Stomach (tissue), 9 donors: ENCODE measurements around the gene ZNF57. TPM values are rescaled to one million over a fixed set of nuclear protein-coding genes. Genes with fewer than 3 reads are reported as not detected.
"Not testable (repeated sequence)": the region's sequence is repeated elsewhere in the genome, so short reads cannot be mapped to it uniquely, and the experiment has no call there.

Experiments used
- DNase-seq, 2 donors: peaks; one replicate each; pipeline versions ENCODE4 v3.0.0 to v3.0.0-alpha.2; 2013 to 2019
- H3K27ac ChIP-seq, 5 donors: fragments of 200-600 bp in 4 of 5; sonication (generic) in 4 of 5; one replicate each; pipeline ENCODE4 v1.5.1; 2013 to 2019; ENCODE audit warnings: mild to moderate bottlenecking in 1 of 5, moderate library complexity in 1 of 5
- H3K27me3 ChIP-seq, 3 donors: fragments of 200-600 bp; sonication (generic); one replicate each; pipeline ENCODE4 v1.5.1; 2017 to 2019; ENCODE audit warnings: mixed run types in 1 of 3
- H3K36me3 ChIP-seq, 4 donors: fragments of 200-600 bp; sonication (generic); 1 replicate in 3 of 4; 2 replicates in 1 of 4; pipeline ENCODE4 v1.5.1; 2016 to 2019
- H3K4me1 ChIP-seq, 4 donors: fragments of 200-600 bp; sonication (generic); one replicate each; pipeline ENCODE4 v1.5.1; 2016 to 2019
- H3K4me3 ChIP-seq, 4 donors: fragments of 200-600 bp; sonication (generic) in 3 of 4; one replicate each; pipeline ENCODE4 v1.5.1; 2016 to 2019; ENCODE audit warnings: mild to moderate bottlenecking in 1 of 4
- H3K9me3 ChIP-seq, 4 donors: fragments of 200-600 bp; sonication (generic); one replicate each; pipeline ENCODE4 v1.5.1; 2016 to 2019
- CTCF ChIP-seq, 7 experiments: fragments of 450-650 bp in 4 of 7; fragments of 200-600 bp in 3 of 7; sonication (generic) in 3 of 7; IDR thresholded peaks; one replicate each; pipeline ENCODE4 v1.5.1; 2016 to 2019; ENCODE audit warnings: antibody characterized with exemption in 7 of 7, control low read depth in 2 of 7, mild to moderate bottlenecking in 1 of 7
- EP300 ChIP-seq: sonication (generic); formaldehyde crosslinking; IDR thresholded peaks from one replicate; pipeline ENCODE4 v1.6.1; 2017; ENCODE audit warnings: antibody characterized with exemption
- POLR2A ChIP-seq, 4 donors: fragments of 450-650 bp; IDR thresholded peaks; one replicate each; pipeline ENCODE4 v1.6.1; 2016; ENCODE audit warnings: antibody characterized with exemption in 4 of 4, control low read depth in 2 of 4, mild to moderate bottlenecking in 1 of 4, moderate library complexity in 1 of 4
- POLR2AphosphoS5 ChIP-seq, 3 donors: sonication (generic); formaldehyde crosslinking; IDR thresholded peaks; one replicate each; pipeline ENCODE4 v1.6.1; 2016; ENCODE audit warnings: antibody characterized with exemption in 3 of 3
- WGBS, 5 donors: extraction: QIAGEN DNeasy Blood & Tissue Kit in 3 of 5; methylation state at CpG; one replicate each; pipeline versions ENCODE4 v1.1.5 to v1.1.7; 2013 to 2018; 5-methylcytosine and 5-hydroxymethylcytosine counted together
- intact Hi-C: fragments of 100-400 bp; cut with DNase I; formaldehyde crosslinking; loops from one replicate; pipeline ENCODE4 v1.15.1; 2023; ENCODE audit warnings: low total_unique reads
- polyA plus RNA-seq, 3 donors: library from polyadenylated mRNA; stranded (reverse); fragments of 200-250 nt; gene quantifications; one replicate each; pipeline ENCODE4 v1.2.3, GENCODE V29; 2013
- total RNA-seq, 5 donors: library from RNA; depleted of rRNA; stranded (reverse); fragments of >200 nt; gene quantifications; one replicate each; pipeline versions ENCODE4 v1.1.0 to v1.2.3, GENCODE V29; 2014 to 2016
- donor health status: healthy with polysubstance abuse.
- donor health status: Bipolar disorder and iron deficiency.
- donor health status: healthy.

The ZNF57 gene
- total and polyA plus RNA-seq, 8 donors: 0.89 to 42.0 (median 13.4) TPM

- no peaks in the 10 kb centered on the region for H3K36me3 ChIP-seq
- TF ChIP-seq EP300 (no peak), POLR2A (IDR thresholded peaks at IDR 0.05) (no peak), POLR2AphosphoS5 (IDR thresholded peaks at IDR 0.05) (no peak), CTCF (IDR thresholded peaks at IDR 0.05) (no peak)
- H3K27me3 ChIP-seq: no peaks in the 10 kb centered on the region
- no peak for DNase-seq
- no peak overlapping the region for H3K4me3 ChIP-seq
- H3K4me1 ChIP-seq: peaks cover 5 to 24% (median 15%) of the 10 kb centered on the region in 4 donors
- WGBS, 5 donors: 75 to 93% (median 85%) methylated on average over 5 of the region's 5 CpGs
- intact Hi-C loops: loop anchor here (5.0 kb wide), 1 partner anchor 215 kb away; no protein-coding TSS in a partner anchor
- no peak overlapping the region for H3K27ac ChIP-seq
- no peaks in the 10 kb centered on the region for H3K9me3 ChIP-seq
Observed at GRCh38 chr19:2957160-2957559, 56.4 kb downstream of the ZNF57 start.

- Histone ChIP-seq H3K4me3 (no peak overlapping the region), H3K27me3 (no peaks in the 10 kb centered on the region), H3K9me3 (no peaks in the 10 kb centered on the region), H3K36me3 (no peaks in the 10 kb centered on the region), H3K27ac (no peak overlapping the region), H3K4me1 (peaks cover 0 to 10% (median 4%) of the 10 kb centered on the region in 4 donors)
- TF ChIP-seq POLR2AphosphoS5 (IDR thresholded peaks at IDR 0.05): no peak
- intact Hi-C loops: loop anchor here (5.0 kb wide), 1 partner anchor 147 kb away; no protein-coding TSS in a partner anchor
- DNase-seq: no peak
- 83 to 92% (median 84%) methylated on average over 12 of the region's 12 CpGs for WGBS, 5 donors
Observed at GRCh38 chr19:2960120-2960519, 59.4 kb downstream of the ZNF57 start.

GRCh38 chr19:2962018-2962670, 61.4 kb downstream of the ZNF57 start:
- intact Hi-C loops: loop anchor here (5.0 kb wide), 1 partner anchor 145 kb away; no protein-coding TSS in a partner anchor
- no peaks in the 10 kb centered on the region for H3K9me3 ChIP-seq
- H3K27ac ChIP-seq: no peak overlapping the region
- H3K27me3 ChIP-seq: no peaks in the 10 kb centered on the region
- H3K4me3 ChIP-seq: peak overlapping the region in 1 of 4 donors; percentile 15
- H3K36me3 ChIP-seq: no peaks in the 10 kb centered on the region
- DNase-seq: peak; percentile 49 to 91
- H3K4me1 ChIP-seq: peaks cover 0 to 10% (median 4%) of the 10 kb centered on the region in 4 donors
- 35 to 42% (median 38%) methylated on average over 16 to 17 of the region's 17 CpGs for WGBS, 5 donors
- TF ChIP-seq POLR2A (IDR thresholded peaks at IDR 0.05) (no peak), EP300 (no peak), POLR2AphosphoS5 (IDR thresholded peaks at IDR 0.05) (peak in 2 of 3 donors; percentile 30 to 48), CTCF (IDR thresholded peaks at IDR 0.05) (peak in 5 of 7 experiments; percentile 48 to 95 (median 80))

GRCh38 chr19:2963122-2963521, 62.4 kb downstream of the ZNF57 start:
- intact Hi-C loops: loop anchor here (5.0 kb wide), 1 partner anchor 144 kb away; no protein-coding TSS in a partner anchor
- H3K27ac ChIP-seq: no peak overlapping the region
- no peaks in the 10 kb centered on the region for H3K27me3 ChIP-seq
- H3K4me3 ChIP-seq: no peak overlapping the region
- TF ChIP-seq CTCF (IDR thresholded peaks at IDR 0.05) (no peak), POLR2AphosphoS5 (IDR thresholded peaks at IDR 0.05) (no peak), EP300 (no peak), POLR2A (IDR thresholded peaks at IDR 0.05) (no peak)
- DNase-seq: no peak
- H3K4me1 ChIP-seq: peaks cover 0 to 10% (median 4%) of the 10 kb centered on the region in 4 donors
- WGBS, 5 donors: 84 to 93% (median 90%) methylated on average over 5 of the region's 5 CpGs
- H3K9me3 ChIP-seq: no peaks in the 10 kb centered on the region
- H3K36me3 ChIP-seq: no peaks in the 10 kb centered on the region

- H3K9me3 ChIP-seq, DNase-seq, H3K4me3 ChIP-seq, H3K27me3 ChIP-seq, H3K36me3 ChIP-seq, H3K27ac ChIP-seq: not testable (repeated sequence)
- H3K4me1 ChIP-seq: peaks cover 5 to 15% (median 9%) of the 10 kb centered on the region in 4 donors
- intact Hi-C loops: loop anchor here (5.0 kb wide), 1 partner anchor 144 kb away; no protein-coding TSS in a partner anchor
- 75 to 87% (median 80%) methylated on average over 12 of the region's 12 CpGs for WGBS, 5 donors
Observed at GRCh38 chr19:2963631-2964030, 62.9 kb downstream of the ZNF57 start.
